ENCODE measurements around the gene SF1. TPM values are rescaled to one million over a fixed set of nuclear protein-coding genes. Genes with fewer than 3 reads are reported as not detected.

Gene SF1
- total RNA-seq, 1 experiment from 2014 or later: 285 TPM

DNA sequence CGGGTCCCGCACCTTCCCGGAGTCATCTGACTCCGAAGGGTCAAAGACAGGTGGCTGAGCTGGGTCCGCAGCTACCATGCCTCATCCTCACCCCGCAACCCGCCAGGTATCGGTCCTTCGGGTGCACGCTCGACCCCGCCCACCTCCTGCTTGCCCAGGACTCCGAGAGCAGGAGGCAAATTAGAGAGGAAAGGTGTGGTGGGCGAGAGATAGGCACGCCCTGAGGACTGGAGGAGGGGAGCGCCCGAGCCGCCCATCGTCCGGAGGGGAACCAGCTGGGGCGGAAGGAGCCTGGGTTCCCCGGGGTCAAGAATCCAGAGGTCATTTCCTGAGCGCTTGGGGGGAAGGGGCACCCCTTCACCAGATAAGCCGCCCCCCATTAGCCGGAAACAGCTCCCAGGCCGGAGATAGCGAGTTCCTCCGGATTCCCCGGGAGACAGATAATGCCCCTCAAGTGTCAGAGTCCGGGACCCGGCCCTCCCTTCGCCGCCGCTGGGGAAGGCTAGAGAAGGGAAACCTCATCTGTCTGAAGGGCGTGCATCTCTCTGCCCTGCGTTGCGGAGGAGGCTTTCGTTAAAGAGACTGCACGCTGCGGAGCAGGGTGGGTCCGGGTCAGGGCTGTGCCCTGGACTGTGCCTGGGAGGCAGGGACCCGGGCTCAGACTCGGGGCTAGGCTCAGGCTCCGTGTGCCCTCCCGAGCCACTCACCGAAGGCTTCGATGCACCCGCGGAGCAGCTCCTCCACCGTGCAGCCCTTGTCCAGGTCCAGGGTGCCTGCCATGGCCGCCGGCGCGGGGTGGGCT is 36.1 kb downstream of the SF1 start (continued):
- TF ChIP-seq, protein P1, sequence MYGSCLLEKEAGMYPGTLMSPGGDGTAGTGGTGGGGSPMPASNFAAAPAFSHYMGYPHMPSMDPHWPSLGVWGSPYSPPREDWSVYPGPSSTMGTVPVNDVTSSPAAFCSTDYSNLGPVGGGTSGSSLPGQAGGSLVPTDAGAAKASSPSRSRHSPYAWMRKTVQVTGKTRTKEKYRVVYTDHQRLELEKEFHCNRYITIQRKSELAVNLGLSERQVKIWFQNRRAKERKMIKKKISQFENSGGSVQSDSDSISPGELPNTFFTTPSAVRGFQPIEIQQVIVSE (CRISPR knock-in tag; IDR thresholded peaks at IDR 0.05; ENCODE audit: borderline replicate concordance): no peak
- TF ChIP-seq, protein P2, sequence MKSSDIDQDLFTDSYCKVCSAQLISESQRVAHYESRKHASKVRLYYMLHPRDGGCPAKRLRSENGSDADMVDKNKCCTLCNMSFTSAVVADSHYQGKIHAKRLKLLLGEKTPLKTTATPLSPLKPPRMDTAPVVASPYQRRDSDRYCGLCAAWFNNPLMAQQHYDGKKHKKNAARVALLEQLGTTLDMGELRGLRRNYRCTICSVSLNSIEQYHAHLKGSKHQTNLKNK (CRISPR knock-in tag; IDR thresholded peaks at IDR 0.05): no peak
- TF ChIP-seq SMAD4 (CRISPR knock-in tag; IDR thresholded peaks at IDR 0.05) (peak; percentile 17; the same call in 1 of the 2 replicates), TCF7 (CRISPR knock-in tag; IDR thresholded peaks at IDR 0.05; ENCODE audit: low read depth) (no peak), MXD4 (CRISPR knock-in tag; IDR thresholded peaks at IDR 0.05; ENCODE audit: borderline replicate concordance) (no peak), SMAD3 (CRISPR knock-in tag; IDR thresholded peaks at IDR 0.05; ENCODE audit: borderline replicate concordance) (no peak), KAT7 (CRISPR knock-in tag; IDR thresholded peaks at IDR 0.05; ENCODE audit: borderline replicate concordance) (no peak), ZNF416 (CRISPR knock-in tag; IDR thresholded peaks at IDR 0.05) (no peak), TEAD1 (CRISPR knock-in tag; IDR thresholded peaks at IDR 0.05) (peak; percentile 40; the same call in 1 of the 2 replicates), NFYB (CRISPR knock-in tag; conservative IDR thresholded peaks at IDR 0.05; ENCODE audit: low read depth) (no peak), ZNF396 (CRISPR knock-in tag; IDR thresholded peaks at IDR 0.05; ENCODE audit: borderline replicate concordance) (no peak), RELA (CRISPR knock-in tag; IDR thresholded peaks at IDR 0.05; ENCODE audit: borderline replicate concordance) (no peak)
- TF ChIP-seq, protein P3, sequence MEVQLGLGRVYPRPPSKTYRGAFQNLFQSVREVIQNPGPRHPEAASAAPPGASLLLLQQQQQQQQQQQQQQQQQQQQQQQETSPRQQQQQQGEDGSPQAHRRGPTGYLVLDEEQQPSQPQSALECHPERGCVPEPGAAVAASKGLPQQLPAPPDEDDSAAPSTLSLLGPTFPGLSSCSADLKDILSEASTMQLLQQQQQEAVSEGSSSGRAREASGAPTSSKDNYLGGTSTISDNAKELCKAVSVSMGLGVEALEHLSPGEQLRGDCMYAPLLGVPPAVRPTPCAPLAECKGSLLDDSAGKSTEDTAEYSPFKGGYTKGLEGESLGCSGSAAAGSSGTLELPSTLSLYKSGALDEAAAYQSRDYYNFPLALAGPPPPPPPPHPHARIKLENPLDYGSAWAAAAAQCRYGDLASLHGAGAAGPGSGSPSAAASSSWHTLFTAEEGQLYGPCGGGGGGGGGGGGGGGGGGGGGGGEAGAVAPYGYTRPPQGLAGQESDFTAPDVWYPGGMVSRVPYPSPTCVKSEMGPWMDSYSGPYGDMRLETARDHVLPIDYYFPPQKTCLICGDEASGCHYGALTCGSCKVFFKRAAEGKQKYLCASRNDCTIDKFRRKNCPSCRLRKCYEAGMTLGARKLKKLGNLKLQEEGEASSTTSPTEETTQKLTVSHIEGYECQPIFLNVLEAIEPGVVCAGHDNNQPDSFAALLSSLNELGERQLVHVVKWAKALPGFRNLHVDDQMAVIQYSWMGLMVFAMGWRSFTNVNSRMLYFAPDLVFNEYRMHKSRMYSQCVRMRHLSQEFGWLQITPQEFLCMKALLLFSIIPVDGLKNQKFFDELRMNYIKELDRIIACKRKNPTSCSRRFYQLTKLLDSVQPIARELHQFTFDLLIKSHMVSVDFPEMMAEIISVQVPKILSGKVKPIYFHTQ (CRISPR knock-in tag; IDR thresholded peaks at IDR 0.05): no peak
- TF ChIP-seq, protein P4, sequence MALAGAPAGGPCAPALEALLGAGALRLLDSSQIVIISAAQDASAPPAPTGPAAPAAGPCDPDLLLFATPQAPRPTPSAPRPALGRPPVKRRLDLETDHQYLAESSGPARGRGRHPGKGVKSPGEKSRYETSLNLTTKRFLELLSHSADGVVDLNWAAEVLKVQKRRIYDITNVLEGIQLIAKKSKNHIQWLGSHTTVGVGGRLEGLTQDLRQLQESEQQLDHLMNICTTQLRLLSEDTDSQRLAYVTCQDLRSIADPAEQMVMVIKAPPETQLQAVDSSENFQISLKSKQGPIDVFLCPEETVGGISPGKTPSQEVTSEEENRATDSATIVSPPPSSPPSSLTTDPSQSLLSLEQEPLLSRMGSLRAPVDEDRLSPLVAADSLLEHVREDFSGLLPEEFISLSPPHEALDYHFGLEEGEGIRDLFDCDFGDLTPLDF (CRISPR knock-in tag; IDR thresholded peaks at IDR 0.05): no peak
- TF ChIP-seq, protein P5, sequence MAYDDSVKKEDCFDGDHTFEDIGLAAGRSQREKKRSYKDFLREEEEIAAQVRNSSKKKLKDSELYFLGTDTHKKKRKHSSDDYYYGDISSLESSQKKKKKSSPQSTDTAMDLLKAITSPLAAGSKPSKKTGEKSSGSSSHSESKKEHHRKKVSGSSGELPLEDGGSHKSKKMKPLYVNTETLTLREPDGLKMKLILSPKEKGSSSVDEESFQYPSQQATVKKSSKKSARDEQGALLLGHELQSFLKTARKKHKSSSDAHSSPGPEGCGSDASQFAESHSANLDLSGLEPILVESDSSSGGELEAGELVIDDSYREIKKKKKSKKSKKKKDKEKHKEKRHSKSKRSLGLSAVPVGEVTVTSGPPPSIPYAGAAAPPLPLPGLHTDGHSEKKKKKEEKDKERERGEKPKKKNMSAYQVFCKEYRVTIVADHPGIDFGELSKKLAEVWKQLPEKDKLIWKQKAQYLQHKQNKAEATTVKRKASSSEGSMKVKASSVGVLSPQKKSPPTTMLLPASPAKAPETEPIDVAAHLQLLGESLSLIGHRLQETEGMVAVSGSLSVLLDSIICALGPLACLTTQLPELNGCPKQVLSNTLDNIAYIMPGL (CRISPR knock-in tag; IDR thresholded peaks at IDR 0.05): no peak
- TF ChIP-seq, protein P6, sequence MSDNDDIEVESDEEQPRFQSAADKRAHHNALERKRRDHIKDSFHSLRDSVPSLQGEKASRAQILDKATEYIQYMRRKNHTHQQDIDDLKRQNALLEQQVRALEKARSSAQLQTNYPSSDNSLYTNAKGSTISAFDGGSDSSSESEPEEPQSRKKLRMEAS (CRISPR knock-in tag; IDR thresholded peaks at IDR 0.05): peak; percentile 58; the same call in 1 of the 2 replicates
- TF ChIP-seq, protein P7, sequence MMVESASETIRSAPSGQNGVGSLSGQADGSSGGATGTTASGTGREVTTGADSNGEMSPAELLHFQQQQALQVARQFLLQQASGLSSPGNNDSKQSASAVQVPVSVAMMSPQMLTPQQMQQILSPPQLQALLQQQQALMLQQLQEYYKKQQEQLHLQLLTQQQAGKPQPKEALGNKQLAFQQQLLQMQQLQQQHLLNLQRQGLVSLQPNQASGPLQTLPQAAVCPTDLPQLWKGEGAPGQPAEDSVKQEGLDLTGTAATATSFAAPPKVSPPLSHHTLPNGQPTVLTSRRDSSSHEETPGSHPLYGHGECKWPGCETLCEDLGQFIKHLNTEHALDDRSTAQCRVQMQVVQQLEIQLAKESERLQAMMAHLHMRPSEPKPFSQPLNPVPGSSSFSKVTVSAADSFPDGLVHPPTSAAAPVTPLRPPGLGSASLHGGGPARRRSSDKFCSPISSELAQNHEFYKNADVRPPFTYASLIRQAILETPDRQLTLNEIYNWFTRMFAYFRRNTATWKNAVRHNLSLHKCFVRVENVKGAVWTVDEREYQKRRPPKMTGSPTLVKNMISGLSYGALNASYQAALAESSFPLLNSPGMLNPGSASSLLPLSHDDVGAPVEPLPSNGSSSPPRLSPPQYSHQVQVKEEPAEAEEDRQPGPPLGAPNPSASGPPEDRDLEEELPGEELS (CRISPR knock-in tag; IDR thresholded peaks at IDR 0.05): no peak
- TF ChIP-seq, protein P8, sequence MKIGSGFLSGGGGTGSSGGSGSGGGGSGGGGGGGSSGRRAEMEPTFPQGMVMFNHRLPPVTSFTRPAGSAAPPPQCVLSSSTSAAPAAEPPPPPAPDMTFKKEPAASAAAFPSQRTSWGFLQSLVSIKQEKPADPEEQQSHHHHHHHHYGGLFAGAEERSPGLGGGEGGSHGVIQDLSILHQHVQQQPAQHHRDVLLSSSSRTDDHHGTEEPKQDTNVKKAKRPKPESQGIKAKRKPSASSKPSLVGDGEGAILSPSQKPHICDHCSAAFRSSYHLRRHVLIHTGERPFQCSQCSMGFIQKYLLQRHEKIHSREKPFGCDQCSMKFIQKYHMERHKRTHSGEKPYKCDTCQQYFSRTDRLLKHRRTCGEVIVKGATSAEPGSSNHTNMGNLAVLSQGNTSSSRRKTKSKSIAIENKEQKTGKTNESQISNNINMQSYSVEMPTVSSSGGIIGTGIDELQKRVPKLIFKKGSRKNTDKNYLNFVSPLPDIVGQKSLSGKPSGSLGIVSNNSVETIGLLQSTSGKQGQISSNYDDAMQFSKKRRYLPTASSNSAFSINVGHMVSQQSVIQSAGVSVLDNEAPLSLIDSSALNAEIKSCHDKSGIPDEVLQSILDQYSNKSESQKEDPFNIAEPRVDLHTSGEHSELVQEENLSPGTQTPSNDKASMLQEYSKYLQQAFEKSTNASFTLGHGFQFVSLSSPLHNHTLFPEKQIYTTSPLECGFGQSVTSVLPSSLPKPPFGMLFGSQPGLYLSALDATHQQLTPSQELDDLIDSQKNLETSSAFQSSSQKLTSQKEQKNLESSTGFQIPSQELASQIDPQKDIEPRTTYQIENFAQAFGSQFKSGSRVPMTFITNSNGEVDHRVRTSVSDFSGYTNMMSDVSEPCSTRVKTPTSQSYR (CRISPR knock-in tag; IDR thresholded peaks at IDR 0.05): no peak
- TF ChIP-seq, protein P9, sequence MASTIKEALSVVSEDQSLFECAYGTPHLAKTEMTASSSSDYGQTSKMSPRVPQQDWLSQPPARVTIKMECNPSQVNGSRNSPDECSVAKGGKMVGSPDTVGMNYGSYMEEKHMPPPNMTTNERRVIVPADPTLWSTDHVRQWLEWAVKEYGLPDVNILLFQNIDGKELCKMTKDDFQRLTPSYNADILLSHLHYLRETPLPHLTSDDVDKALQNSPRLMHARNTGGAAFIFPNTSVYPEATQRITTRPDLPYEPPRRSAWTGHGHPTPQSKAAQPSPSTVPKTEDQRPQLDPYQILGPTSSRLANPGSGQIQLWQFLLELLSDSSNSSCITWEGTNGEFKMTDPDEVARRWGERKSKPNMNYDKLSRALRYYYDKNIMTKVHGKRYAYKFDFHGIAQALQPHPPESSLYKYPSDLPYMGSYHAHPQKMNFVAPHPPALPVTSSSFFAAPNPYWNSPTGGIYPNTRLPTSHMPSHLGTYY (CRISPR knock-in tag; IDR thresholded peaks at IDR 0.05): no peak
